Erythroblast (primary cell): Measurements from ENCODE around the gene AP2A1.

Experiments used
- GATA1 ChIP-seq: IDR thresholded peaks from 2 replicates; pipeline ENCODE4 v1.6.1; 2011; ENCODE audit warnings: low read depth, mild to moderate bottlenecking, control low read depth, low read length, moderate library complexity
- POLR2A ChIP-seq: IDR thresholded peaks from 2 replicates; pipeline ENCODE4 v1.6.1; 2011; ENCODE audit warnings: mild to moderate bottlenecking, low read length

- TF ChIP-seq POLR2A, result no peak
- TF ChIP-seq GATA1, result no peak
Observed at GRCh38 chr19:49808711-49809159, 41.9 kb downstream of the AP2A1 start.
